Esophagus muscularis mucosa (tissue), 3 donors: ENCODE results near the gene CHMP2A.

ENCODE experiments used
- CTCF ChIP-seq, 3 experiments: fragments of 200-600 bp in 2 of 3; fragments of 450-650 bp in 1 of 3; sonication (generic) in 2 of 3; IDR thresholded peaks; one replicate each; pipeline ENCODE4 v1.5.1; 2017 to 2019; ENCODE audit warnings: antibody characterized with exemption in 3 of 3, mild to moderate bottlenecking in 2 of 3, moderate library complexity in 1 of 3
- POLR2A ChIP-seq: fragments of 450-650 bp; IDR thresholded peaks from one replicate; pipeline ENCODE4 v1.6.1; 2017; ENCODE audit warnings: antibody characterized with exemption, moderate library complexity, mild to moderate bottlenecking, low read depth
- POLR2AphosphoS5 ChIP-seq, 2 donors: sonication (generic); formaldehyde crosslinking; IDR thresholded peaks; one replicate each; pipeline ENCODE4 v1.6.1; 2017; ENCODE audit warnings: antibody characterized with exemption in 2 of 2

GRCh38 chr19:58513694-58514563, 41.0 kb downstream of the CHMP2A start:
- TF ChIP-seq POLR2A (no peak), CTCF (IDR thresholded peaks at IDR 0.05) (peak in 2 of 3 experiments; percentile 95 to 96), POLR2AphosphoS5 (IDR thresholded peaks at IDR 0.05) (peak; percentile 69 to 90)
